ENCODE results near the gene METTL21A.
"Not testable (repeated sequence)": the region's sequence is repeated elsewhere in the genome, so short reads cannot be mapped to it uniquely, and the experiment has no call there.

METTL21A gene

DNA sequence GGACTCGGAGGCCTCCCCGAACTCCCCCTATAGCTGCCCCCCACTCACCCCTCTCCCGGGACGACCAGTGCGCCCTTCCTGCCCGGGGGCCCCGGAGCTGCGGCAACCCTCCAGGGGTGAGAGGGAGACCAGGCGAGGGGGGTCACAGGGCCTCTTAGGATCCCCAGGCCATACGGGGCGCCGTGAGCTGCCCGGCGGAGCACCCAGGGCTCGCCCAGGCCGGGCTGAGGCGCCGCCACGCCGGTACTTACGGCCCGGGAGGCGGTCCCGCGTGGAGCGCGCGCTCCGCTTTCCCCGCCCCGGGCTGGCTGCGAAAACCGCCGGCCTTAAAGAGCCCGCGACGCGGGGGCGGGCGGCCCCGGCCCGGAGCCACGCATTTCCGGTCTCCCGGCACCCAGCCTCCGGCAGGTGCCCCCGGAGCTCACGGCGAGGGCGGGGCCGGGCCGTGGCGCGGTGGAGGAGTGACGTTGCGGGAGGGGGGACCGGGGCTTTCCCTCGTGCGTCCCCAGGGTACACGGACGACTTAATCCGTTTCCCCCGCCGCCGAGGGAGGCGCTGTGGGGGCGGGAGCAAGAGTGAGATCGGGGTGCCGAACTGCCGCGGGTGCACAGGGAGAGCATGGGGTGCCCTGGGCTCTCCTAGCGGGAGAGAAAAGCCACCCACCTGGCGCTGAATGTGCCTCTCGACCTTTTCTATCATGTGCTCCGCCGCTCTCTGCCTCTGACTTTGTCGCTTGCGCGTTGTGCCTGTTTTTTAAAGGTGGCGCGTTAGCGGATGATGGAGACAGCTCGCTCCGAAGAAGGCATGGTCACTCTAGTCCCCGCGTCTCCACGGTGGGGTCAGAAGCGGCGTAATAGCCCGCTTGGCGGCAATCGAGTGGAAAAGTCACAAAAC, at the start of gene METTL21A:
TSS of gene METTL21A (minus strand) at position 381 of the 894 bp plus-strand sequence. CDS start 1,019 bp downstream, outside the sequence.
- DNase-seq (ENCODE audit: low read depth): peak; percentile 94

DNA sequence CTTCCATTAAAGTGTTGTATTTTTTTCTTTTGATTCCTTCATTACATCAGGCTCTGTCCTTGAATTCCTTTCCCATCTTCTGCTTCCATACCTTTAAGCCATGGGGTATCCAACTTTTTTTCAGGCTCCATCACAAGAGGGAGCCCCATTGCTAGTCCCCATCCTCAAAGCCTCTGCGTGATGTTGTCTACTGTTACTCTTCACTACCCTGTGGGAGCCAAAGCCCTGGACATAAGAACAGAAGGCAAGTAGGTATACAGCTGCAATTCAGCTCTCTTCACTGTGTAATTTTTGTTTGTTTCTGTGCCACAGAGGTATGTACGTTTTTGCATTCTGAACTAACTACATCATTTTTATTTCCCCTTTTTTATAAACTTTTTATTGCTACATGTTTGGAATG, 49.6 kb upstream of the METTL21A start:
- no peak for DNase-seq (ENCODE audit: low read depth)

DNA sequence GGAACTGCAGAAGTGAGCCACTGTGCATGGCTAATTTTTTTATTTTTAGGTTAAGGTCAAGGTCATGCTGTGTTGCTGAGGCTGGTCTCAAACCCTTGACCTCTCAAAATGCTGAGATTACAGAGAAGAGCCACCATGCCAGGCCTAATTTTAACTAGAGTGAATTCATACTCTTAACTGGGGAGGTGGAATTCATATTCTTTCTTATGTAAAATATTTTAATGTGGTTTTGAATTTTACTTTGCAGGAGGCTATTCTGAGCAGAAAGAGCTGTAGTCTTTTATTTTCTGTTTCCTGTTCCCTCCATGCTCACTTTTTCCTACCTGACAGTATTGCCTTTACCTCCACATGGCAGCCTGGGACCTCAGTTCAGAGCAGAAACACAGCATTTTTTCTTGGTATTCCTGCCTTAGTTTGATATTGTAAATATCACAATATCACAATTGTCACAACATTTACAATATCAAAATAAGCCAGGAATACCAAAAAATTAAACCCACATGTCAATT, 49.1 kb upstream of the METTL21A start:
- DNase-seq (ENCODE audit: low read depth): no peak

DNA sequence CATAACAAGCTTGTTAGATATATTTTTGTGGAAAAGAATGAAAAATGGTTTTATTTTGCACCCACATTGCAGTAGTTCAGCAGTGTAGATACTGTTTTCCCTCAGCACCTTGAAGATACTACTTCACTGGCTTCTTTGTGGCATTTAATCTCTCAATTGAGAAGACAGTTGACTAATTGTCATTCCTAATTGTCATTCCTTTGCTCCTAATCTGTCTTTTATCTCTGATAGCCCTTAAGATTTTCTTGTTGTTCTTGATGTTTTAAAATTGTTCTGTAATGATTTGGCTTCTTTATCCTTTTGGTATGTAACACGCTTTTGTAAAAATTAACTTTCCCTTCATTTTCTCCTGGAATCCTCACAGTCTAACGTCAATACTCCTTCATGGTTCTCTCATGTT, 48.2 kb upstream of the METTL21A start:
- DNase-seq (ENCODE audit: low read depth): no peak

DNA sequence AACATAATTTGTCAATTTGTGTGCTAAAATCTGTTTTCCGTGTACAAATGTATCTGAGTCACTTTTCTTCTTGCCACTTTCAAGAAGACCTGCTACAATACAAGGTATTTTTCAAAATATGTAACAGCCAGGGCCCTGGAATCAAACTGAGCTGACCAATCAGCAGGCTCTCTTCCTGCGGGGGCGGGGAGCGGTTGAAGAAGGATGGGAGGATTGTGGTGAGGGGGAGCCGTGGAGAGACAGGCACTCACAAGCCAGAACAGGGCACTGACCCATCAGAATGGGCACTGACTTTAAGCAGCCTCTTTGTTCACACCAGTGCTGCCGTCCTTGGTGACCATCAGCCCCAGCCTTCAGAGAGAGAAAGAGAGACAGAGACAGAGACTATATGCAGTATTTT, 45.7 kb upstream of the METTL21A start:
- no peak for DNase-seq (ENCODE audit: low read depth)

DNA sequence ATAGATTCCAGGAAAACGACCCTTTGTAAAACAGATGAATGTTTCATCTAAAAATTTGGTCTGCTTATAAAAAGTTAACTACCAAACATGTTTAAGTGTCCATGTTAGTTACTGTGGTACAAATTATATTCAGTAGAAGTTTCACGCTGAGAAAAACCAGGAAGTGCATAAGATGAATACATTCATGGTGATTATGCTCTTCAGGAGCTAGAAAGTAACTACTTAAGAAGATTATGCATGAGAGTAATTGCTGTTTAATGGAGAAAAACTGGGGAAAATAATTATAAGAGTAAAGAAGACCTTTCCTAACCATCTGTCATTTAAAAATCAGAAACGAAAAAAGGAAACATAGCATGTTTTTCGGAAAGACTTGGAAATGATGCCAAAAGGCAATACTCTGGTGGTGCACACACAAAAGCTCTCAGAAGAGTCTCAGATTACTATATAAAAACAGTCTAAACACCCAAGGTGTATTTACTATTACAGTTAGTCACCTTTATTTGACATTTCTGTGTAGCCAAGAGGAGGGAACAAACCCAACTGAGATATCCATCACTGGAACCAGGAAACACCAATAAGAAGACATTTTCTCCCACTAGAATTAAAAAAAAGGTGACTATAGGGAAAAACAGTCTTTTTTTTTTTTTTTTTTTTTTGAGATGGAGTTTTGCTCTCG, 38.8 kb upstream of the METTL21A start:
- no peak for DNase-seq (ENCODE audit: low read depth)

DNA sequence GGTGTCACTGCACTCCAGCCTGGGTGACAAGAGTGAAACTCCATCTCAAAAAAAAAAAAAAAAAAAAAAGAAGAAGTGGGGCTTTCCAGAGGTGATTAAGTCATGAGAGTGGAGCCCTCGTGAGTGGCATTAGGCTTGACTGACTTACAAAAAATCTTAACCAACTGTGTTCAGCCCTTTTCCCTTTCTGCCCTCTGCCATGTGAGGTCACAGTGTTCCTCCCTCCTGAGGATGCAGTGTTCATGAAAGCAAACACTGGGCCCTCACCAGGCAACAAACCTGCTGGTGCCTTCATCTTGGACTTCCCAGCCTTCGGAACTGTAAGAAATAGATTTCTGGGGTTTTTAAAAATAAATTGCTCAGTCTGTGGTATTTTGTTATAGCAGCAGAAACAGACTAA, 37.0 kb upstream of the METTL21A start:
- no peak for DNase-seq (ENCODE audit: low read depth)

DNA sequence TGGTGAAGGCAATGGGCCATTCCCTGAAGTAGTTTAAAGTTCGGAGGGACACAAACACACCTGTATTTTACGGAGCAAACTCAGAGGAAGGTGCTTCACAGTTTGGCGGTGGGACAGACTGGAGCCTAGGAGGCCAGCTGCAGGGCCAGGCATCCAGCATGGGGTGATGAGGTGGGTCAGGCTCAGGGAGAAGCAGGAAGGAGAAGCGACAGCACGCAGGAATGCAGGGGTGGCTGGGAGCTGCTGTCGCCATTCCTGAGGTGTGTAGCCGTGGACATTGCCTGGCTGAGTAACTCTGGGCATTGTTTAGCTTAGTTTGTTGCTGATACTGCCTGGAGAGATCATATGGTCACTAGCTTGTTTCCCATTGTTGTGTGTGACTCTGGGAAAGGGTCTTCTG, 35.8 kb upstream of the METTL21A start:
- DNase-seq (ENCODE audit: low read depth): no peak

DNA sequence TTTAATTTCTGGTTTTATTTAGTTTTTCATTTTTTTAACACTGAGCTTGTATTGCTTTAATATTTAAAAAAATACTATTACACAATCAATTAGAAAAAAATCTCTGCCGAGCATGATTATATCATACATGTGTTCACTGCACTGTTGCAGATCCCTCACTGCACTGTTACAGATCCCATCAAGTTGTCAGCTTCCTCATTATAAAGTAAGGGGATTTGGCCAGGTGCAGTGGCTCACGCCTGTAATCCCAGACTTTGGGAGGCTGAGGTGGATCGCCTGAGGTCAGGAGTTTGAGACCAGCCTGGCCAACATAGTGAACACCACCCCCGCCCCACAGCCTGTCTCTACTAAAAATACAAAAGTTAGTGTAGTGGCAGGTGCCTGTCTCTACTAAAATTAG, 33.0 kb upstream of the METTL21A start:
- DNase-seq (ENCODE audit: low read depth): no peak

DNA sequence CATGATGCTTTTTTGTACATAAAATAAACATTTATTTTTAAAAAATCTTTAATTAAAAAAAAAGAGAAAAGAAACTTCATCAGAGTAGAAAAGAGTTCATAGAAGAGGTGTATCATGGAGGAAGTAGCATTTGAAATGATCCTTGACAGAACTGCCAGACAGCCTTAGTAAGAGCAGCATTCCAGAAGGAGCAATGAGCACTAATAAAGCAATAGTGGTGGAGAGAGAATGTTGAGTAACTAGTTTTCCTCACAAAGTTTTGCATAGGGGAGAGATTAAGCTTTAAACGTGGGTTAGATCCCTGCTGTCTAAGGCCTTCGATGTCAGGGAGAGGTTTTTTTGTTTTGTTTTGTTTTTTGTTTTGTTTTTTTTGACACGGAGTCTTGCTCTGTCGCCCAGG, 29.8 kb upstream of the METTL21A start:
- no peak for DNase-seq (ENCODE audit: low read depth)

DNA sequence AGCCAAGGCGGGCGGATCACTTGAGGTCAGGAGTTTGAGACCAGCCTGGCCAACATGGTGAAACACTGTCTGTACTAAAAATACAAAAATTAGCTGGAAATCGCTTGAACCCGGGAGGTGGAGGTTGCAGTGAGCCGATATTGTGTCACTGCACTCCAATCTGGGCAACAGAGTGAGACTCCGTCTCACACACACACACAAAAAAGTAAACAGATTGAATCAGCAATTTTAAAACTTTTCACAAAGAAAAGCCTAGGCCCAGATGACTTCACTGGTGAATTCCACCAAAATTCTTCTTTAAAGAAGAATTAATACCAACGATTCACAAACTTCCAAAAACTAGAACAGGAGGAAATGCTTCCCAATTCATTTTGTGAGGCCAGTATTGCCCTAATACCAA, 21.4 kb upstream of the METTL21A start:
- DNase-seq (ENCODE audit: low read depth): not testable (repeated sequence)

DNA sequence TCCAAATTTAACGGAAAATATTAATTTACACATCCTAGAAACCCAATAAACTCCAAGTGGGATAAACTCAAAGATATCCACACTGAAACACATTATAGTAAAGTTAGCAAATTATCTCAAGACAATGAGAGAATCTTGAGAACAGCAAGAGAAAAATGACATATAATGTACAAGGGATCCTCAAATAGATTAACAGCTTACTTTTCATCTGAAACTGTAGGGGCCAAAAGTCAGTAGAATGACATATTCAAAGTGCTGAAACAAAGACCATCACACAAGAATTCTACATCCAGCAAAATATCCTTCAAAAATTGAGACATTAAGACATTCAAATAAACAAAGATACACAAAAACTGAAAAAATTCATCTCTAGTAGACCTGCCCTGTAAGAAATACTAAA, 18.7 kb upstream of the METTL21A start:
- no peak for DNase-seq (ENCODE audit: low read depth)

DNA sequence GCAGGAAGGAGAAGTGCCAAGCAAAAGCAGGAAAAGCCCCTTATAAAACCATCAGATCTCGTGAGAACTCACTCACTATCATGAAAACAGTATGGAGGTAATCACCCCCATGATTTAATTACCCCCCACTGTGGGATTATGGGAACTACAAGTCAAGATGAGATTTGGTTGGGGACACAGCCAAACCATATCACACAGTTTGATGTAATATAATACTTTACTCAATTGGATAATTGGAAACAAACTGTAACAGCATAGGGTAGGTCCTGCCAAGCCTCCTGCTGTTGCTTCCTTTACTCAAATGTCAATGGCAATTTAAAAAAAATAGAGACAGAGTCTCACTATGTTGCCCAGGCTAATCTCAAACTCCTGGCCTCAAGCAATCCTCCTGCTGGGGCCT, 15.5 kb upstream of the METTL21A start:
- no peak for DNase-seq (ENCODE audit: low read depth)

DNA sequence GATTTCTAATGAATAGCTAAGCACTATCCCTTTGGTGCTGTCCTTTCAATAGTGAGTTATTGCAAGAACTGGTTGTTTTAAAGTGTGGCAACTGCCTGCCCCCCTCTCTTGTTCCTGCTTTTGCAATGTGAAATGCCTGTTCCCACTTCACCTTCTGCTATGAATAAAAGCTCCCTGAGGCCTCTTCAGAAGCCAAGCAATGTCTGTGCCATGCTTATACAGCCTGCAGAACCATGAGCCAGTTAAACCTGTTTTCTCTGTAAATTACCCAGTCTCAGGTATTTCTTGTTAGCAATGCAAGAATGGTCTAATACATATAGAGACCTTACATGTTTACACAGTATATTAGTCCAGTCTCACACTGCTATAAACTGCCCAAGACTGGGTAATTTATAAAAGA, 15.0 kb upstream of the METTL21A start:
- DNase-seq (ENCODE audit: low read depth): no peak

DNA sequence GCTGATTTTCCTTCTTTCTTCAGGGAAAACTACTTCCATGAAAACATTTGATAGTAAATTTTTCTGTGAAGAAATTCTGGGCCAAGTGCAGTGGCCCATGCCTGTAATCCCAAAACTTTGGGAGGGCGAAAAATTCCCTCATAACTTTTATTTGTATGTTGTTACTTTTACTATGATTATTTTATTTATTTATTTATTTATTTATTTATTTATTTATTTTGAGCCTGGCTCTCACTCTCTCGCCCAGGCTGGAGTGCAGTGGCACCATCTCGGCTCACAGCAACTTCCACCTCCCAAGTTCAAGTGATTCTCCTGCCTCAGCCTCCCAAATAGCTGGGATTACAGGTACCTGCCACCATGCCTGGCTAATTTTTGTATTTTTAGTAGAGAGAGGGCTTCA, 14.1 kb upstream of the METTL21A start:
- not testable (repeated sequence) for DNase-seq (ENCODE audit: low read depth)

DNA sequence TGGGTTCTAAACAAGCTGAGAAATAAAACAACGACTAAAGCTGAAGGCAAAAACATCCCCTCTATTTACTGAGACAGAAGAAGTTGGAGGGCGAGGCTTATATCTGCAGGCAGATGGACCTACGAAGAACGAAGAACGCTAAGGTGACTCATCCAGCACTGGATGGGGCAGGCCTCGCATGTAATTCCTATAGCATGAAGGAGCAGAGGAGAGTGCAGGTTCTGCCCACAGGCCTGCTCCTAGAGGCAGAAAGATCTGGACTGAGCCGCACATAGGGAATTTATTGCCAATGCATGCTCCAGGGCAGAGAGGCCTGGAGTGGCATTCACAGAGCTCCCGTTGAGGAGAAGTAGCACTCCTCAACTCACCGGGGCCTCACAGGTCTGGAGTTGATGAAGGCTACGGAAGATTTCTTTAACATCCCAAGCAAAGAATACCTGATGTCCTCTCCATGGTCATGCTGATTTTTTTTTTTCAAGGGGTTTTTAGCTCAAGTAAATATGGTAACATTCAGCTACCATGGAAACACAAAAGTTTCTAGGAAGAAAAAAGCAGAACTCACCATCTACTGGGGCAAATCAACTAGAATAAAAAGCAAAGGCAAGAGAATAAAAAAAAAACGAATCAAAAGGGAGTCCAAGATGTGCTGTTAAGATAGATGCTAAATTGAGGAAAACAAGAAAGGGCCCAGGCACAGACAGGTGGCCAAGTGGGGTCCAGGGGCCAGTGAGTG, 10.4 kb upstream of the METTL21A start:
- no peak for DNase-seq (ENCODE audit: low read depth)

DNA sequence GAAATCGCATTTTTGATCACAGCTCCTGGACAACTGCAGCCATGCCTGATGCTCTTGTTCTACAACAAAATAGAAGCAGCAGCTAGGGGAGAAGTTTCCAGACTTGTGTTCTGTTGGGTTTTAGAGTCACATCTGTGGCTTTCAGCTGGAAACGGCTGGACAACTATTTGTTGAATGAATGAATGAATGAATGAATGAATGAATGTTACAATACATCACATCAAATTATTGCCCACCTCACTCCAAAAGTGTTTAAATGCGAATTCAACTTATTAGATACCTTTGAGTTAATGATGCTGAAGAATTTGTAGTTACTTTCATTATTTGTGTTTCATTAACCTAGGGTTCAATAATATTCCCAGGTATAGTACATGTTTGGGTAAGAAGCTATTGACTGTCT, 8.5 kb upstream of the METTL21A start:
- DNase-seq (ENCODE audit: low read depth): no peak

DNA sequence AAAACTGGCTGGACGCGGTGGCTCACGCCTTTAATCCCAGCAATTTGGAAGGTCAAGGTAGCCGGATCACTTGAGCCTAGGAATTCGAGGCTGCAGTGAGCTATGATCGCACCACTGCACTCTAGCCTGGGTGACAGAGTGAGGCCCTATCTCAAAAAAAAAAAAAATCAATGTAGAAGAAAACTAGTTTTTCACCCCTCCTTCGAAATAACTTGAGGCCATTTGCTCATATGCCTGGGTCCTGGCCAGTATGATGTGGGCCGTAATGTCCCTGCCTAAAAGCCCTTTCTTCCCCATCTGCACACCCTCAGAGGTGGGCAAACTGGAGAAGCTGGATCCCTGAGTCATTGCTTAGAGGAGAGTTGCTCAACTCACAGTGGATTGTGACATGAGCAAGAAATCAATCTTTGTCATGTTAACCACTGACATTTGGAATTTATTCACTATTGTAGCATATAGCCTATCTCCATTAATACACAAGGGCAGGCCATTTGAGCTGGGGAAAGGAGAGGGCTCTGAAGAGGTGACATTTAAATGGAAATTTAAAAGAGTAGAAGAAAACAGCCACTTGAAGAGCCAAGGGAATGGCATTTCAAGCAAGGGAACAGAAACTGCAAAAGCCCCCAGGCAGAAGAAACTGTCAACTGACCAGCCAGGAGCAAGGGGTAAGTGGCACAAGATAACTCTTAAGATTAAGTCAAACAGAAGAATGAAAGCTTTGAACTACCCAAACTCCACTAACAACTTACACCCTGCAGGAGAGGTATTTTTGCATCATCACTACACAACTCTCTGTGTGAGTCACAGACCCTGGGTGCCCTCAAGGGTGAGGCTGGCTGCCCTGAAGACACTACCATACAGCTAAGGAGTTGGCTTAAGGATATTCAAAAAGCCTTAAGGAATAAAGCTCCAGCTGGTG, 7.6 kb upstream of the METTL21A start:
- no peak for DNase-seq (ENCODE audit: low read depth)

DNA sequence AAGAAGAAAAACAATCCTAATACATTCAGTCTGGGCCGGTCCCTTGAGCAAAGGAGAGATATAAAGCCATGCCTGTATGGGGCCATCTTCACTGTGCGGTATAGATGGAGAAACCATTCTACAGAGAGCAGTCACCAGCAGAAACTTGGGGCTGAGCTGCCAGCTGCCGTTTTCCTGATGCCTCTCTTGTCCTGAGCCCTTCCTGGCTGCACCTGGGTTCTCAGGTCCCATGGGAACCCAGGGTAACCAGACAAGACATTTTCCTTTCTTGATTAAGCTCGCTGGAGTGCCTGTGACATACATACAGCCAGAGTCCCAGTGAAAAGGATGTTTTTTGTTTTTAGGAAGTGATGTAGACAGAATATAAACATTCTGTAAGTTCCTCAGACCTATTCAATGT, 5.3 kb upstream of the METTL21A start:
- DNase-seq (ENCODE audit: low read depth): no peak

DNA sequence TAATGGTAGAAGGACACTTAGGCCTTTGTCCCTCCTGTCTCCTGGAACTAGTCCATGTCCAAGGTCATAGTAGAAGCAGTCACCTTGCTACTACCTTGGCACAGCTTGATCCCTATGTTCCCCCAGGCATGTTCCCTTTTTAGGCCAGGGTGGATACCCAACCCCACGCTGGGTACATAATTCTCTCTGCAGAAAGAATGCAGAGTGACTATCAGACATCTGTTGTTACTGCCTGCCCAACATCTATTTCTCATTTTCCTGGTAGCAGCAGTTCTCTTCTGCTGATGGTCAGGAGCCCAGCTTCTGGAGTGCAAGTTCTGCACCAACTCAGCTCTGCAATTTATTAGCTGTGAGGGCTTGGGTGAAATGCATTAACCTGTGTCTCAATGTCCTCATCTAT, 4.4 kb upstream of the METTL21A start:
- DNase-seq (ENCODE audit: low read depth): no peak

DNA sequence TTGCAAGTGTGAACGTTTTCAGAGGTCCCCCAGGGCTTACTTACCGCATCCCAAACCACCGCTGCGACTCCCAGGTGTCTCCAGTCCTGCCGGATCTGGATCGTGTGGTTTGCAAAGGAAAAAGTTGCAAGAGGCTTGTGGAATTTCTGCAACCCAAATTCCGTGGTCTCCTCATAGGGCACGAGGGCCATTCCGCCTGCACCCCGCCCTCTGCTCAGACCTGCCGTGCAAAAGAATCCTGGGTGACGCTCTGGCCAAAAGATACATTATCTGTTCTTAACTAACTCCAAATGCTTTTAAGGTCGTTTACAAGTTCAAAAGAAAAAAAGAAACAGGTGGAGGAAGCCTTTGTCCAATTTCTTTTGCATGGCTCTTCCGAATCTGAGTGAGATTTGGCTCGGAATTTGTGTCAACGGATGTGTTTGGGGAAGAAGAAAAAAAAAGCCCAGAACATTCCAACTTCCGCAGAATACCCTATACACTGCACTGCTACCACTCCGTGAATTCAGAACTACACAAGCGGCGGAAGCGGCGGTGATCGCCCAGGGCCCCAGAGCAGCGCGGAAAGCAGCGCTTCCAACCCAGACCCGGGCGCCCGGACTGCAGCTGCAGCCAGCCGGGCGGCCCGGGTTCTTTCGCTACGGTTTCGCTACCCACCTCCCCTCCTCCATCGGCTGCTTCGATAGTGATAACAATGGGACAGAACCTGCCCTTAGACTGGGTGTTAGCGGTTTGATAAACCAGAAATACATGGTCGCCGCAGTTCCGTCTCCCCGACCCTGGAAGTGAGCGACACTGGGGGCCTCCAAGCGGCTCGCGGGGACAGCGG, 795 bp downstream of the METTL21A start:
- DNase-seq (ENCODE audit: low read depth): peak; percentile 54

Data from activated T-cell treated with anti-CD3 and anti-CD28 coated beads for 1 hour (primary cell).